Measurements from ENCODE around the gene SLC16A5.

DNA sequence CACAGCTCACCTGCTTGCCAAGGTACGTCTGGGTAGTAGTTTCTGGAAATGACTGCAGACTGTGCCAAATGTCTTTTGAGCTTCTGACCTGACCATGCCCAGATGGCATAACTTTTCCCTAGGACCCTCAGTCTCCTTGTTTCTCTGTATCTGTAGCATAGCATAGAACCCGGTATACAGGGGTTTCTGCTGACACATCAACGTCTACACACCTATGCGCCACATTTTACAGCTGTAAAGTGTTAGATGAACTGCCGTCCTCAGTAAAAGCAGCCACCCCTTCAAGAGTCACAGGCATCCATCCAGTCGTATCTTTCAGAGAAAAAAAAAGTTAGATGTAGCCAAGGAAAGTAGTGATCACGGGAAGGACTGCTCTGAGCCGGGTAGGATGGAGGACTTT is 23.3 kb upstream of the SLC16A5 start:
- TF ChIP-seq, protein P1, sequence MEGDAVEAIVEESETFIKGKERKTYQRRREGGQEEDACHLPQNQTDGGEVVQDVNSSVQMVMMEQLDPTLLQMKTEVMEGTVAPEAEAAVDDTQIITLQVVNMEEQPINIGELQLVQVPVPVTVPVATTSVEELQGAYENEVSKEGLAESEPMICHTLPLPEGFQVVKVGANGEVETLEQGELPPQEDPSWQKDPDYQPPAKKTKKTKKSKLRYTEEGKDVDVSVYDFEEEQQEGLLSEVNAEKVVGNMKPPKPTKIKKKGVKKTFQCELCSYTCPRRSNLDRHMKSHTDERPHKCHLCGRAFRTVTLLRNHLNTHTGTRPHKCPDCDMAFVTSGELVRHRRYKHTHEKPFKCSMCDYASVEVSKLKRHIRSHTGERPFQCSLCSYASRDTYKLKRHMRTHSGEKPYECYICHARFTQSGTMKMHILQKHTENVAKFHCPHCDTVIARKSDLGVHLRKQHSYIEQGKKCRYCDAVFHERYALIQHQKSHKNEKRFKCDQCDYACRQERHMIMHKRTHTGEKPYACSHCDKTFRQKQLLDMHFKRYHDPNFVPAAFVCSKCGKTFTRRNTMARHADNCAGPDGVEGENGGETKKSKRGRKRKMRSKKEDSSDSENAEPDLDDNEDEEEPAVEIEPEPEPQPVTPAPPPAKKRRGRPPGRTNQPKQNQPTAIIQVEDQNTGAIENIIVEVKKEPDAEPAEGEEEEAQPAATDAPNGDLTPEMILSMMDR (IDR thresholded peaks at IDR 0.05) = no peak
- TF ChIP-seq EZH2 (IDR thresholded peaks at IDR 0.05; ENCODE audit: borderline replicate concordance, insufficient read depth, low read depth, low read length, poor library complexity, severe bottlenecking) = no peak
